Measurements from ENCODE around the gene LNX1. TPM values are rescaled to one million over a fixed set of nuclear protein-coding genes. Genes with fewer than 3 reads are reported as not detected.

The LNX1 gene
- total and polyA plus RNA-seq, 2 of the 13 experiments (the other 11 are each of a cell fraction or from before 2014, with no cell fraction given), result 0.49 TPM

DNA sequence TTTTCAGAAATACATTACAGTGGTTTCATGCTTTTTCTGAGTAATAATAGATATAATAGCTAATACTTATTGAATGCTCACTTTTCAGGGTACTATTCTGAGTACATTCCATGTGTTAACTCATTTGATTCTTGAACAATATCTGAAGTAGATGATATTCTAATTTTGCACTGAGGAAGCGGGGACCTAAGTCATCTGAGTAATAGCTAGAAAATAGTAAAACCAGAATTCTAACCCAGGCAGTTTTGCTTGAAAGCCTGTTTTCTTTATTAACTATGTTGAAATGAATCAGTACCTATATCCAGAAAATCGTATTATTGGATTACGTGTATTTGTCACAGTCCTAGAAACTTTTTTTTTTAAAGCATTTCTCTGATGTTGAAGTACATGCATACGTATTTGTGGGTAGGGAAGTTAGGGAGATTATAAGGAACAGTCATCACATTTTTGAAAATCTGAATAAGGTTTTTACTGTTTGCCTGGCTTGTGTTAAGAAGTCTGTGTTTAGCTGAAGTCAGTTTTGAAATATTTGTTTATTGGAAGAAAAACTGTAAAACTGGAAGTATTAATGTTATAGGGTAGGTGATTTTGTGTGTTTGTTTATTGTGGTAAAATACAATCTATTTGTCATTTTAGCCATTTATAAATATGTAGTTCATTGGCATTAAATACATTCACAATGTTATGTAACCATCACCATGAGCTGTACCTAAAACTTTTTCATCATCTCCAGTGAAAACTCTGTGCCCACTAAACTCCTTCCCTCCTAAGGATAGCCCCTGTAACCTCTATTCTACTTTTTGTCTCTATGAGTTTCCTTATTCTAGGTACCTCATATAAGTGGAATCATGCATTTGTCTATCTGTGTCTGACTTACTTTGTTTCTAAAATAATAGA is 158.5 kb downstream of the LNX1 start:
- DNase-seq (ENCODE audit: low spot score), result no peak
- POLR2A ChIA-PET, result no interaction called here

DNA sequence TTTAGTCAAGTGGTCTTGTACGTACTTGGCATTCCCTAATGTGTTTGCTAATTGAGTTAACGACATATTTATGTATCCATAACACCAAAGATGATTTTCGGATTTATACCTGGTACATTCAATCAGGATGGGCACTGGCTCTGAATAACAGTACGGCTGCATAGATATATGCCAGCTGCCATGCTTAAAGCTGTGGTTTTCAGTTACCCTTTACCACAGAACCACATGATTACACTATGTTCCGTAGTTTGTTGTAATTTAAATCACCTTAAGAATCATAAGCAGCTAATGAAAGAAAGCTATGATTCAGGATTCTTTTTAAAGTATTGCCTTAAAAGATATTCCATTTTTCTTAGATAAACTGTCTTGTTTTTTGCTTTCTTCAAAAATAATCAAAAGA is 160.2 kb downstream of the LNX1 start:
- Histone ChIP-seq H3K79me2 (ENCODE audit: insufficient read depth, low read length) (no peaks in the 10 kb centered on the region), H3K36me3 (replicated peaks in 1 of 2; ENCODE audit: control insufficient read depth in 1 of 2, insufficient read depth in 2 of 2, low read length in 2 of 2) (peaks cover 15 to 45% of the 10 kb centered on the region in 2 experiments), H3K27me3 (ENCODE audit: control insufficient read depth in 1 of 2, insufficient read depth in 2 of 2, low read length in 2 of 2) (no peaks in the 10 kb centered on the region), H2AFZ (ENCODE audit: low read length) (no peak overlapping the region), H3K4me3 (replicated peaks in 1 of 3; ENCODE audit: insufficient read depth in 1 of 3, low read depth in 2 of 3, low read length in 3 of 3) (no peak overlapping the region), H3K9ac (ENCODE audit: insufficient read depth, low read depth, low read length) (no peak overlapping the region), H3K4me1 (ENCODE audit: insufficient read depth, low read length) (0 out of 2 replicates have a peak, but pooled peaks cover 5% of the 10 kb centered on the region), H4K20me1 (ENCODE audit: insufficient read depth, low read length) (no peaks in the 10 kb centered on the region), H3K4me2 (ENCODE audit: low read depth, low read length) (no peak overlapping the region), H3K9me3 (ENCODE audit: low read length) (no peaks in the 10 kb centered on the region), H3K27ac (ENCODE audit: extremely low read length, insufficient read depth, low read length) (no peak overlapping the region)
- BruUV-seq (replicated peaks), result no TSS peak
- ChIA-PET CTCF (ENCODE audit: low intra/inter-chr PET ratio, low total read pairs) (no interaction called here), POLR2A (no interaction called here)
- in situ Hi-C loops (cut with HindIII; ENCODE audit: extremely low pct_ligation_motif_present, low pct_unique_long_range_greater_than_20kb) (no loop called here), intact Hi-C loops (cut with micrococcal nuclease; ENCODE audit: unreplicated experiment) (no loop called here)
- no peak for DNase-seq (ENCODE audit: low spot score)
- TF ChIP-seq SPEN (CRISPR knock-in tag; IDR thresholded peaks at IDR 0.05; ENCODE audit: low read depth), result no peak
- no peak for TF ChIP-seq RAD51 (IDR thresholded peaks at IDR 0.05; ENCODE audit: borderline replicate concordance)
- TF ChIP-seq REPIN1 (CRISPR knock-in tag; IDR thresholded peaks at IDR 0.05; ENCODE audit: borderline replicate concordance, low read depth), result no peak
- TF ChIP-seq ZNF34 (CRISPR knock-in tag; IDR thresholded peaks at IDR 0.05; ENCODE audit: borderline replicate concordance), result no peak
- TF ChIP-seq NFKB2 (CRISPR knock-in tag; IDR thresholded peaks at IDR 0.05; ENCODE audit: borderline replicate concordance), result no peak
- TF ChIP-seq ZNF556 (CRISPR knock-in tag; IDR thresholded peaks at IDR 0.05; ENCODE audit: borderline replicate concordance), result no peak
- TF ChIP-seq EP300 (IDR thresholded peaks at IDR 0.05; ENCODE audit: low read depth in 2 of 2, low read length in 2 of 2), result no peak
- TF ChIP-seq EP300 (CRISPR knock-in tag; IDR thresholded peaks at IDR 0.05; ENCODE audit: borderline replicate concordance), result no peak
- TF ChIP-seq NR2C2 (CRISPR knock-in tag; IDR thresholded peaks at IDR 0.05; ENCODE audit: borderline replicate concordance), result no peak
- TF ChIP-seq, protein P1, sequence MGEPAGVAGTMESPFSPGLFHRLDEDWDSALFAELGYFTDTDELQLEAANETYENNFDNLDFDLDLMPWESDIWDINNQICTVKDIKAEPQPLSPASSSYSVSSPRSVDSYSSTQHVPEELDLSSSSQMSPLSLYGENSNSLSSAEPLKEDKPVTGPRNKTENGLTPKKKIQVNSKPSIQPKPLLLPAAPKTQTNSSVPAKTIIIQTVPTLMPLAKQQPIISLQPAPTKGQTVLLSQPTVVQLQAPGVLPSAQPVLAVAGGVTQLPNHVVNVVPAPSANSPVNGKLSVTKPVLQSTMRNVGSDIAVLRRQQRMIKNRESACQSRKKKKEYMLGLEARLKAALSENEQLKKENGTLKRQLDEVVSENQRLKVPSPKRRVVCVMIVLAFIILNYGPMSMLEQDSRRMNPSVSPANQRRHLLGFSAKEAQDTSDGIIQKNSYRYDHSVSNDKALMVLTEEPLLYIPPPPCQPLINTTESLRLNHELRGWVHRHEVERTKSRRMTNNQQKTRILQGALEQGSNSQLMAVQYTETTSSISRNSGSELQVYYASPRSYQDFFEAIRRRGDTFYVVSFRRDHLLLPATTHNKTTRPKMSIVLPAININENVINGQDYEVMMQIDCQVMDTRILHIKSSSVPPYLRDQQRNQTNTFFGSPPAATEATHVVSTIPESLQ (CRISPR knock-in tag; conservative IDR thresholded peaks at IDR 0.05), result no peak
- TF ChIP-seq ZNF251 (CRISPR knock-in tag; IDR thresholded peaks at IDR 0.05), result no peak
- 98% methylated on average over 5 of the region's 5 CpGs for WGBS (ENCODE audit: low lambda C conversion rate)
- no peak for ATAC-seq
- no peak for FAIRE-seq

More for the DNA sequence above, 158.5 kb downstream of the LNX1 start:
- Histone ChIP-seq H3K9ac (ENCODE audit: insufficient read depth, low read depth, low read length) (no peak overlapping the region), H3K4me3 (replicated peaks in 1 of 3; ENCODE audit: insufficient read depth in 1 of 3, low read depth in 2 of 3, low read length in 3 of 3) (no peak overlapping the region), H3K27me3 (ENCODE audit: control insufficient read depth in 1 of 2, insufficient read depth in 2 of 2, low read length in 2 of 2) (no peaks in the 10 kb centered on the region), H3K4me1 (ENCODE audit: insufficient read depth, low read length) (0 out of 2 replicates have a peak, but pooled peaks cover 5% of the 10 kb centered on the region), H3K4me2 (ENCODE audit: low read depth, low read length) (no peak overlapping the region), H3K9me3 (ENCODE audit: low read length) (no peaks in the 10 kb centered on the region), H3K79me2 (ENCODE audit: insufficient read depth, low read length) (no peaks in the 10 kb centered on the region), H4K20me1 (ENCODE audit: insufficient read depth, low read length) (no peaks in the 10 kb centered on the region), H2AFZ (ENCODE audit: low read length) (no peak overlapping the region), H3K36me3 (replicated peaks in 1 of 2; ENCODE audit: control insufficient read depth in 1 of 2, insufficient read depth in 2 of 2, low read length in 2 of 2) (peaks cover 12 to 46% of the 10 kb centered on the region in 2 experiments), H3K27ac (ENCODE audit: extremely low read length, insufficient read depth, low read length) (no peak overlapping the region)
- CTCF ChIA-PET (ENCODE audit: low intra/inter-chr PET ratio, low total read pairs), result no interaction called here
- ATAC-seq (no peak), FAIRE-seq (no peak)
- 0 out of 2 replicates have a peak, but pooled peaks have one; percentile 24 for TF ChIP-seq CEBPB (IDR thresholded peaks at IDR 0.05; ENCODE audit: borderline replicate concordance, low read depth, low read length)
- TF ChIP-seq ZNF598 (CRISPR knock-in tag; IDR thresholded peaks at IDR 0.05; ENCODE audit: borderline replicate concordance), result no peak
- 98% methylated on average over 4 of the region's 4 CpGs for WGBS (ENCODE audit: low lambda C conversion rate)
- no TSS peak for BruUV-seq (replicated peaks)
- in situ Hi-C loops (cut with HindIII; ENCODE audit: extremely low pct_ligation_motif_present, low pct_unique_long_range_greater_than_20kb) (no loop called here), intact Hi-C loops (cut with micrococcal nuclease; ENCODE audit: unreplicated experiment) (no loop called here)

Data from HepG2 (cell line).